Liver (tissue), 3 donors: Measurements from ENCODE around the gene PRM2.

Experiments used
- FOXA1 ChIP-seq: IDR thresholded peaks from 2 replicates; pipeline ENCODE4 v1.6.1; 2016; ENCODE audit warnings: antibody characterized with exemption
- SP1 ChIP-seq: IDR thresholded peaks from 2 replicates; pipeline ENCODE4 v1.6.1; 2018; ENCODE audit warnings: antibody characterized with exemption, mild to moderate bottlenecking
- TAF1 ChIP-seq: conservative IDR thresholded peaks from 2 replicates; pipeline ENCODE4 v1.6.1; 2016; ENCODE audit warnings: antibody characterized with exemption, mild to moderate bottlenecking
- YY1 ChIP-seq: IDR thresholded peaks from 2 replicates; pipeline ENCODE4 v1.6.1; 2016; ENCODE audit warnings: antibody characterized with exemption, mild to moderate bottlenecking
- TF ChIP-seq, protein P1 (sequence below): IDR thresholded peaks from 2 replicates; pipeline ENCODE4 v1.6.1; 2016; ENCODE audit warnings: antibody characterized with exemption
- TF ChIP-seq, protein P2 (sequence below): IDR thresholded peaks from 2 replicates; pipeline ENCODE4 v1.6.1; 2016; ENCODE audit warnings: antibody characterized with exemption
- TF ChIP-seq, protein P3 (sequence below): fragments of 150-350 bp; IDR thresholded peaks from 2 replicates; pipeline ENCODE4 v1.5.1; 2017; ENCODE audit warnings: improper control_type of control experiment, low read depth, low read length; ENCODE audit not compliant: missing input control
- TF ChIP-seq, protein P4 (sequence below): IDR thresholded peaks from 2 replicates; pipeline ENCODE4 v1.6.1; 2016; ENCODE audit warnings: antibody characterized with exemption, mild to moderate bottlenecking
- donor health status: healthy.
- donor health status: healthy.

DNA sequence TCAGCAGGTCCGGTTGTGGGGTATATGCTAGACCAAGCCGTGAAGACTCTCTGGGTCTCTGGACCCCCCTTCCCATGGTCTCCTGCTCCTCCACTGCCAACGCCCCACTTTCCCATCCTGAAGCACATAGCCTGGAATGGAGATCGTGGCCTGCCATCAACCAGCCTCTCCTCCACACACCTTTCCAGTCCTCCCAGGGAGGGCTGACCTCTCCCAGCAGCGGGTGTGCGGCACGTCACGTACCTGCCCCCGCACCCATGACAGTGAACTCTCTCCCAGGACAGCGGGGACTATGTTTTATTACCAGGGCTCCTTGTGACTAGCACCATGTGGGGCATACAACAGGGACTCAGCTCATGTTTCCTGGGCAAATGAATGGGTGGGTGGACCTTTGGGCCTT lies 4.7 kb downstream of the PRM2 start:
- TF ChIP-seq, protein P1, sequence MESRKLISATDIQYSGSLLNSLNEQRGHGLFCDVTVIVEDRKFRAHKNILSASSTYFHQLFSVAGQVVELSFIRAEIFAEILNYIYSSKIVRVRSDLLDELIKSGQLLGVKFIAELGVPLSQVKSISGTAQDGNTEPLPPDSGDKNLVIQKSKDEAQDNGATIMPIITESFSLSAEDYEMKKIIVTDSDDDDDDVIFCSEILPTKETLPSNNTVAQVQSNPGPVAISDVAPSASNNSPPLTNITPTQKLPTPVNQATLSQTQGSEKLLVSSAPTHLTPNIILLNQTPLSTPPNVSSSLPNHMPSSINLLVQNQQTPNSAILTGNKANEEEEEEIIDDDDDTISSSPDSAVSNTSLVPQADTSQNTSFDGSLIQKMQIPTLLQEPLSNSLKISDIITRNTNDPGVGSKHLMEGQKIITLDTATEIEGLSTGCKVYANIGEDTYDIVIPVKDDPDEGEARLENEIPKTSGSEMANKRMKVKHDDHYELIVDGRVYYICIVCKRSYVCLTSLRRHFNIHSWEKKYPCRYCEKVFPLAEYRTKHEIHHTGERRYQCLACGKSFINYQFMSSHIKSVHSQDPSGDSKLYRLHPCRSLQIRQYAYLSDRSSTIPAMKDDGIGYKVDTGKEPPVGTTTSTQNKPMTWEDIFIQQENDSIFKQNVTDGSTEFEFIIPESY, result no peak
- TF ChIP-seq, protein P2, sequence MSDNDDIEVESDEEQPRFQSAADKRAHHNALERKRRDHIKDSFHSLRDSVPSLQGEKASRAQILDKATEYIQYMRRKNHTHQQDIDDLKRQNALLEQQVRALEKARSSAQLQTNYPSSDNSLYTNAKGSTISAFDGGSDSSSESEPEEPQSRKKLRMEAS, result no peak
- TF ChIP-seq, protein P3, sequence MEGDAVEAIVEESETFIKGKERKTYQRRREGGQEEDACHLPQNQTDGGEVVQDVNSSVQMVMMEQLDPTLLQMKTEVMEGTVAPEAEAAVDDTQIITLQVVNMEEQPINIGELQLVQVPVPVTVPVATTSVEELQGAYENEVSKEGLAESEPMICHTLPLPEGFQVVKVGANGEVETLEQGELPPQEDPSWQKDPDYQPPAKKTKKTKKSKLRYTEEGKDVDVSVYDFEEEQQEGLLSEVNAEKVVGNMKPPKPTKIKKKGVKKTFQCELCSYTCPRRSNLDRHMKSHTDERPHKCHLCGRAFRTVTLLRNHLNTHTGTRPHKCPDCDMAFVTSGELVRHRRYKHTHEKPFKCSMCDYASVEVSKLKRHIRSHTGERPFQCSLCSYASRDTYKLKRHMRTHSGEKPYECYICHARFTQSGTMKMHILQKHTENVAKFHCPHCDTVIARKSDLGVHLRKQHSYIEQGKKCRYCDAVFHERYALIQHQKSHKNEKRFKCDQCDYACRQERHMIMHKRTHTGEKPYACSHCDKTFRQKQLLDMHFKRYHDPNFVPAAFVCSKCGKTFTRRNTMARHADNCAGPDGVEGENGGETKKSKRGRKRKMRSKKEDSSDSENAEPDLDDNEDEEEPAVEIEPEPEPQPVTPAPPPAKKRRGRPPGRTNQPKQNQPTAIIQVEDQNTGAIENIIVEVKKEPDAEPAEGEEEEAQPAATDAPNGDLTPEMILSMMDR, result no peak
- no peak for TF ChIP-seq YY1
- no peak for TF ChIP-seq FOXA1
- no peak for TF ChIP-seq SP1
- no peak for TF ChIP-seq TAF1
- TF ChIP-seq, protein P4, sequence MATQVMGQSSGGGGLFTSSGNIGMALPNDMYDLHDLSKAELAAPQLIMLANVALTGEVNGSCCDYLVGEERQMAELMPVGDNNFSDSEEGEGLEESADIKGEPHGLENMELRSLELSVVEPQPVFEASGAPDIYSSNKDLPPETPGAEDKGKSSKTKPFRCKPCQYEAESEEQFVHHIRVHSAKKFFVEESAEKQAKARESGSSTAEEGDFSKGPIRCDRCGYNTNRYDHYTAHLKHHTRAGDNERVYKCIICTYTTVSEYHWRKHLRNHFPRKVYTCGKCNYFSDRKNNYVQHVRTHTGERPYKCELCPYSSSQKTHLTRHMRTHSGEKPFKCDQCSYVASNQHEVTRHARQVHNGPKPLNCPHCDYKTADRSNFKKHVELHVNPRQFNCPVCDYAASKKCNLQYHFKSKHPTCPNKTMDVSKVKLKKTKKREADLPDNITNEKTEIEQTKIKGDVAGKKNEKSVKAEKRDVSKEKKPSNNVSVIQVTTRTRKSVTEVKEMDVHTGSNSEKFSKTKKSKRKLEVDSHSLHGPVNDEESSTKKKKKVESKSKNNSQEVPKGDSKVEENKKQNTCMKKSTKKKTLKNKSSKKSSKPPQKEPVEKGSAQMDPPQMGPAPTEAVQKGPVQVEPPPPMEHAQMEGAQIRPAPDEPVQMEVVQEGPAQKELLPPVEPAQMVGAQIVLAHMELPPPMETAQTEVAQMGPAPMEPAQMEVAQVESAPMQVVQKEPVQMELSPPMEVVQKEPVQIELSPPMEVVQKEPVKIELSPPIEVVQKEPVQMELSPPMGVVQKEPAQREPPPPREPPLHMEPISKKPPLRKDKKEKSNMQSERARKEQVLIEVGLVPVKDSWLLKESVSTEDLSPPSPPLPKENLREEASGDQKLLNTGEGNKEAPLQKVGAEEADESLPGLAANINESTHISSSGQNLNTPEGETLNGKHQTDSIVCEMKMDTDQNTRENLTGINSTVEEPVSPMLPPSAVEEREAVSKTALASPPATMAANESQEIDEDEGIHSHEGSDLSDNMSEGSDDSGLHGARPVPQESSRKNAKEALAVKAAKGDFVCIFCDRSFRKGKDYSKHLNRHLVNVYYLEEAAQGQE, result no peak
